Body of pancreas (tissue), 4 donors: ENCODE data around the gene SNAPC2.

ENCODE experiments used
- CTCF ChIP-seq, 7 experiments: fragments of 450-650 bp in 4 of 7; fragments of 200-600 bp in 3 of 7; sonication (generic) in 3 of 7; IDR thresholded peaks; one replicate each; pipeline ENCODE4 v1.5.1; 2016 to 2019; ENCODE audit warnings: antibody characterized with exemption in 7 of 7
- POLR2A ChIP-seq, 3 donors: fragments of 450-650 bp; IDR thresholded peaks; one replicate each; pipeline ENCODE4 v1.6.1; 2016; ENCODE audit warnings: antibody characterized with exemption in 3 of 3, mild to moderate bottlenecking in 2 of 3

- TF ChIP-seq CTCF (IDR thresholded peaks at IDR 0.05) = no peak
- TF ChIP-seq POLR2A (IDR thresholded peaks at IDR 0.05) = no peak
These were observed 6.8 kb downstream of the SNAPC2 start for GRCh38 chr19:7926727-7927604.
